Measurements from ENCODE around the gene RAPH1. TPM values are rescaled to one million over a fixed set of nuclear protein-coding genes. Genes with fewer than 3 reads are reported as not detected.
"Not testable (repeated sequence)": the region's sequence is repeated elsewhere in the genome, so short reads cannot be mapped to it uniquely, and the experiment has no call there.

RAPH1 gene
- total RNA-seq, 1 experiment from 2014 or later, result 15.4 TPM

GRCh38 chr2:203388153-203388552 lies 146.9 kb downstream of the RAPH1 start:
- H3K9me3 ChIP-seq (replicated peaks); H3K4me1 ChIP-seq (replicated peaks); DNase-seq (ENCODE audit: low read depth in 1 of 2, low spot score in 2 of 2); H3K4me3 ChIP-seq; H3K27ac ChIP-seq; H3K27me3 ChIP-seq (replicated peaks): not testable (repeated sequence)
- H3K36me3 ChIP-seq, result peaks cover 26% of the 10 kb centered on the region

GRCh38 chr2:203383038-203383437 lies 152.1 kb downstream of the RAPH1 start:
- H3K36me3 ChIP-seq, result peaks cover 14% of the 10 kb centered on the region
- H3K27ac ChIP-seq, result no peak overlapping the region
- H3K9me3 ChIP-seq (replicated peaks), result no peaks in the 10 kb centered on the region
- H3K4me1 ChIP-seq (replicated peaks), result no peaks in the 10 kb centered on the region
- no peak for DNase-seq (ENCODE audit: low read depth in 1 of 2, low spot score in 2 of 2)
- H3K27me3 ChIP-seq (replicated peaks), result no peaks in the 10 kb centered on the region
- no peak overlapping the region for H3K4me3 ChIP-seq

- no peaks in the 10 kb centered on the region for H3K4me1 ChIP-seq (replicated peaks)
- no peak overlapping the region for H3K4me3 ChIP-seq
- DNase-seq (ENCODE audit: low read depth in 1 of 2, low spot score in 2 of 2), result no peak
- H3K27ac ChIP-seq, result no peak overlapping the region
- no peaks in the 10 kb centered on the region for H3K27me3 ChIP-seq (replicated peaks)
- no peaks in the 10 kb centered on the region for H3K9me3 ChIP-seq (replicated peaks)
- H3K36me3 ChIP-seq, result peaks cover 10% of the 10 kb centered on the region
Observed at GRCh38 chr2:203379156-203379555, 155.9 kb downstream of the RAPH1 start.

- Histone ChIP-seq H3K4me1 (replicated peaks) (no peaks in the 10 kb centered on the region), H3K36me3 (peaks cover 11% of the 10 kb centered on the region; the same call in 1 of the 2 replicates), H3K27ac (no peak overlapping the region), H3K4me3 (no peak overlapping the region), H3K27me3 (replicated peaks) (no peaks in the 10 kb centered on the region), H3K9me3 (replicated peaks) (no peaks in the 10 kb centered on the region)
- no peak for DNase-seq (ENCODE audit: low read depth in 1 of 2, low spot score in 2 of 2)
Observed at GRCh38 chr2:203376173-203376572, 158.9 kb downstream of the RAPH1 start.

- not testable (repeated sequence) for DNase-seq (ENCODE audit: low read depth in 1 of 2, low spot score in 2 of 2); H3K27me3 ChIP-seq (replicated peaks); H3K4me3 ChIP-seq; H3K9me3 ChIP-seq (replicated peaks); H3K27ac ChIP-seq; H3K4me1 ChIP-seq (replicated peaks)
- H3K36me3 ChIP-seq, result 0 out of 2 replicates have a peak, but pooled peaks cover 24% of the 10 kb centered on the region
Observed at GRCh38 chr2:203372706-203373105, 162.4 kb downstream of the RAPH1 start.

GRCh38 chr2:203366639-203367466 lies 168.2 kb downstream of the RAPH1 start:
- Histone ChIP-seq H3K4me1 (replicated peaks) (no peaks in the 10 kb centered on the region), H3K27ac (no peak overlapping the region), H3K4me3 (no peak overlapping the region), H3K36me3 (0 out of 2 replicates have a peak, but pooled peaks cover 19% of the 10 kb centered on the region), H3K27me3 (replicated peaks) (no peaks in the 10 kb centered on the region), H3K9me3 (replicated peaks) (no peaks in the 10 kb centered on the region)
- DNase-seq (ENCODE audit: low read depth in 1 of 2, low spot score in 2 of 2), result no peak

- no peaks in the 10 kb centered on the region for H3K27me3 ChIP-seq (replicated peaks)
- no peak overlapping the region for H3K4me3 ChIP-seq
- no peaks in the 10 kb centered on the region for H3K9me3 ChIP-seq (replicated peaks)
- H3K36me3 ChIP-seq, result peaks cover 6% of the 10 kb centered on the region; the same call in 1 of the 2 replicates
- no peaks in the 10 kb centered on the region for H3K4me1 ChIP-seq (replicated peaks)
- H3K27ac ChIP-seq, result no peak overlapping the region
- no peak for DNase-seq (ENCODE audit: low read depth in 1 of 2, low spot score in 2 of 2)
Observed at GRCh38 chr2:203361922-203362321, 173.2 kb downstream of the RAPH1 start.

GRCh38 chr2:203361495-203361894 lies 173.6 kb downstream of the RAPH1 start:
- no peak for DNase-seq (ENCODE audit: low read depth in 1 of 2, low spot score in 2 of 2)
- peaks cover 6% of the 10 kb centered on the region; the same call in 1 of the 2 replicates for H3K36me3 ChIP-seq
- H3K27ac ChIP-seq, result no peak overlapping the region
- H3K4me1 ChIP-seq (replicated peaks), result no peaks in the 10 kb centered on the region
- H3K9me3 ChIP-seq (replicated peaks), result no peaks in the 10 kb centered on the region
- no peak overlapping the region for H3K4me3 ChIP-seq
- no peaks in the 10 kb centered on the region for H3K27me3 ChIP-seq (replicated peaks)

GRCh38 chr2:203360833-203361430 lies 174.2 kb downstream of the RAPH1 start:
- Histone ChIP-seq H3K27me3 (replicated peaks) (no peaks in the 10 kb centered on the region), H3K9me3 (replicated peaks) (no peaks in the 10 kb centered on the region), H3K36me3 (peaks cover 6% of the 10 kb centered on the region), H3K27ac (no peak overlapping the region), H3K4me3 (no peak overlapping the region), H3K4me1 (replicated peaks) (no peaks in the 10 kb centered on the region)
- no peak for DNase-seq (ENCODE audit: low read depth in 1 of 2, low spot score in 2 of 2)

GRCh38 chr2:203359450-203359849 lies 175.7 kb downstream of the RAPH1 start:
- Histone ChIP-seq H3K4me3 (no peak overlapping the region), H3K9me3 (replicated peaks) (no peaks in the 10 kb centered on the region), H3K36me3 (peaks cover 6% of the 10 kb centered on the region)

GRCh38 chr2:203354966-203355365 lies 180.1 kb downstream of the RAPH1 start:
- peaks cover 18% of the 10 kb centered on the region for H3K36me3 ChIP-seq
- no peak for DNase-seq (ENCODE audit: low read depth in 1 of 2, low spot score in 2 of 2)
- H3K9me3 ChIP-seq (replicated peaks), result no peaks in the 10 kb centered on the region
- no peak overlapping the region for H3K4me3 ChIP-seq
- H3K4me1 ChIP-seq (replicated peaks), result no peaks in the 10 kb centered on the region; the same call in 1 of the 2 replicates
- no peaks in the 10 kb centered on the region for H3K27me3 ChIP-seq (replicated peaks)
- H3K27ac ChIP-seq, result no peak overlapping the region

More at GRCh38 chr2:203359450-203359849, 175.7 kb downstream of the RAPH1 start:
- no peak for DNase-seq (ENCODE audit: low read depth in 1 of 2, low spot score in 2 of 2)
- Histone ChIP-seq H3K27ac (no peak overlapping the region), H3K4me1 (replicated peaks) (no peaks in the 10 kb centered on the region), H3K27me3 (replicated peaks) (no peaks in the 10 kb centered on the region)

- no peaks in the 10 kb centered on the region for H3K27me3 ChIP-seq (replicated peaks)
- H3K36me3 ChIP-seq, result peaks cover 14% of the 10 kb centered on the region
- no peak overlapping the region for H3K27ac ChIP-seq
- no peaks in the 10 kb centered on the region; the same call in 1 of the 2 replicates for H3K4me1 ChIP-seq (replicated peaks)
- no peaks in the 10 kb centered on the region for H3K9me3 ChIP-seq (replicated peaks)
- no peak overlapping the region for H3K4me3 ChIP-seq
- DNase-seq (ENCODE audit: low read depth in 1 of 2, low spot score in 2 of 2), result no peak
Observed at GRCh38 chr2:203352604-203353255, 182.4 kb downstream of the RAPH1 start.

GRCh38 chr2:203347375-203347774 lies 187.7 kb downstream of the RAPH1 start:
- Histone ChIP-seq H3K36me3 (peaks cover 25% of the 10 kb centered on the region), H3K27ac (no peak overlapping the region), H3K4me3 (no peak overlapping the region), H3K27me3 (replicated peaks) (no peaks in the 10 kb centered on the region), H3K9me3 (replicated peaks) (no peaks in the 10 kb centered on the region), H3K4me1 (replicated peaks) (no peaks in the 10 kb centered on the region)
- no peak for DNase-seq (ENCODE audit: low read depth in 1 of 2, low spot score in 2 of 2)

- Histone ChIP-seq H3K27me3 (replicated peaks) (no peaks in the 10 kb centered on the region), H3K4me3 (no peak overlapping the region), H3K27ac (no peak overlapping the region), H3K4me1 (replicated peaks) (peaks cover 7% of the 10 kb centered on the region), H3K36me3 (peaks cover 23% of the 10 kb centered on the region), H3K9me3 (replicated peaks) (no peaks in the 10 kb centered on the region)
- DNase-seq (ENCODE audit: low read depth in 1 of 2, low spot score in 2 of 2), result no peak
Observed at GRCh38 chr2:203346612-203347011, 188.5 kb downstream of the RAPH1 start.
